ENCODE data around the gene NFAT5.
"Not testable (repeated sequence)": the region's sequence is repeated elsewhere in the genome, so short reads cannot be mapped to it uniquely, and the experiment has no call there.

The NFAT5 gene

DNA sequence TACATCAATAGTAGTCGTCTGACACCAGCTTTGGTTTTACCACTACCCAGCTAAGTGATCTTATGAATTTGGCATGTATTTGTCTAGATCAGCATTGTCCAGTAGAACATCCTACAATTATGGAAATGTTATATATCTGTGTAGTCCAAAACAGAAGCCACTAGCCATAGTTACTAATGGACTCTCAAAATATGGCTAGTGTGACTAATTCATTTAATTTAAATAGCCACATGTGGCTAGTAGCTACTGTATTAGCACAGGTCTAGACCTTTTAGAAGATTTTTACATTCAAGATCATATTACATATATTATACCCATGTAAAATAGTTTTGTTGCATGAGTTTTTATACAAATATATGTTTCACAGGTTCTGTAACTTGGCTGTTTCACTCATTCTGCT, 27.0 kb upstream of the NFAT5 start:
- Mint-ChIP-seq H3K9me3 (no peaks in the 10 kb centered on the region), H3K36me3 (no peaks in the 10 kb centered on the region), H3K4me1 (peaks cover 5% of the 10 kb centered on the region), H3K4me3 (no peak overlapping the region), H3K27me3 (no peaks in the 10 kb centered on the region), H3K27ac (no peak overlapping the region)

DNA sequence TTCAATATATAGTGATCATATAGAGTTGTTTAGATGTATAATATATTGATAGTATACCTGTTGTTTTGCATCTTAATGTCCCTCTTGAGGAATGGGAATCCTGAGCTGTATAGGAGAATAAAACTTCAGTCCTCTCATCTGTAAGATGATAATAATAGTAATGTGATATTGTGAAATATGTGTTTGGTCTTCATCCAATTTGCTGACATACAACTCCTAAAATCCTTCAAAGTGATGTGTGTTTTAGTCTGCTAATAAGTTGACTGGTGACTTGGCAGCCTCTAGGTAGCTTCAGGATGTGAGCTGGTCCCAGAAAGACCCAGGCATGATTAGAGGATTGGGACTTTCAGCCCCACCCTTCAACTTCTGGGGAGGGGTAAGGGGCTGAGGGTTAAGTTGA, 22.8 kb upstream of the NFAT5 start:
- H3K9me3 Mint-ChIP-seq: no peaks in the 10 kb centered on the region
- H3K36me3 Mint-ChIP-seq: no peaks in the 10 kb centered on the region
- no peak overlapping the region for H3K27ac Mint-ChIP-seq
- no peaks in the 10 kb centered on the region for H3K27me3 Mint-ChIP-seq
- H3K4me1 Mint-ChIP-seq: no peaks in the 10 kb centered on the region
- H3K4me3 Mint-ChIP-seq: no peak overlapping the region

DNA sequence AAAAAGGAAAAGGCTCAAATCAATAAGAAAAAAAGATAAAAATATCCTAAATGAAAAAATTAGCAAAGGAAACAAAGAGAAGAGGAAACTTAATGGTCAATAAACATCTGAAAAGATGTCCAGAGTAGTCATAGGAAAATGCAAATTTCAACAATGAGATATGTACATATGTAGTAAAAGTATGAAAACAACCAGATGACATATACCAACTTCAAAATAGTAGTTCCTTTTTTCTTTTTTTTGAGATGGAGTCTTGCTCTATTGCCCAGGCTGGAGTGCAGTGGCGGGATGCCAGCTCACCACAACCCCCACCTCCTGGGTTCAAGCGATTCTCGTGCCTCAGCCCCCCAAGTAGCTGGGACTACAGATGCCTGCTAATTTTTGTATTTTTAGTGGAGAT, 21.7 kb upstream of the NFAT5 start:
- Mint-ChIP-seq H3K4me3 (no peak overlapping the region), H3K36me3 (no peaks in the 10 kb centered on the region), H3K4me1 (no peaks in the 10 kb centered on the region), H3K27ac (no peak overlapping the region), H3K27me3 (no peaks in the 10 kb centered on the region), H3K9me3 (no peaks in the 10 kb centered on the region)

DNA sequence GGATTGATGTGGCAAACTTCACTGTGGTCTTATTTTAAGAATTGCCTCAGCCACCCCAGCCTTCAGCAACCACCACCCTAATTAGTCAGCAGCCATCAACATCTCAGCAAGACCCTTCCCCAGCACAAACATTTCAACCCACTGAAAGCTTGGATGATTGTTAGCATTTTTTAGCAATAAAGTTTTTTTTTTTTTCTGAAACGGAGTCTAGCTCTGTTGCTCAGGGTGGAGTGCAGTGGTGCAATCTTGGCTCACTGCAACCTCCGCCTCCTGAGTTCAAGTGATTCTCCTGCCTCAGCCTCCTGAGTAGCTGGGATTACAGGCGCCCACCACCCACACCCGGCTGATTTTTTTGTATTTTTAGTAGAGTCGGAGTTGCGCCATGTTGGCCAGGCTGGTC, 19.1 kb upstream of the NFAT5 start:
- not testable (repeated sequence) for H3K27ac Mint-ChIP-seq, H3K4me3 Mint-ChIP-seq, H3K9me3 Mint-ChIP-seq, H3K27me3 Mint-ChIP-seq, H3K4me1 Mint-ChIP-seq, H3K36me3 Mint-ChIP-seq

- Mint-ChIP-seq H3K36me3 (peaks cover 2% of the 10 kb centered on the region), H3K27me3 (peaks cover 1% of the 10 kb centered on the region), H3K9me3 (no peaks in the 10 kb centered on the region), H3K27ac (no peak overlapping the region), H3K4me3 (no peak overlapping the region), H3K4me1 (peaks cover 11% of the 10 kb centered on the region)
Observed at GRCh38 chr16:69553332-69553731, 12.4 kb upstream of the NFAT5 start.

GRCh38 chr16:69554495-69554894, 11.3 kb upstream of the NFAT5 start:
- Mint-ChIP-seq H3K27me3 (no peaks in the 10 kb centered on the region), H3K36me3 (peaks cover 2% of the 10 kb centered on the region), H3K9me3 (no peaks in the 10 kb centered on the region), H3K4me1 (peaks cover 11% of the 10 kb centered on the region), H3K27ac (no peak overlapping the region), H3K4me3 (no peak overlapping the region)

GRCh38 chr16:69555437-69555836, 10.3 kb upstream of the NFAT5 start:
- Mint-ChIP-seq H3K36me3 (peaks cover 2% of the 10 kb centered on the region), H3K4me3 (no peak overlapping the region), H3K27me3 (no peaks in the 10 kb centered on the region), H3K27ac (no peak overlapping the region), H3K4me1 (peaks cover 11% of the 10 kb centered on the region), H3K9me3 (no peaks in the 10 kb centered on the region)

GRCh38 chr16:69555867-69556266, 9.9 kb upstream of the NFAT5 start:
- H3K4me3 Mint-ChIP-seq: no peak overlapping the region
- H3K27ac Mint-ChIP-seq: no peak overlapping the region
- H3K9me3 Mint-ChIP-seq: no peaks in the 10 kb centered on the region
- peaks cover 2% of the 10 kb centered on the region for H3K36me3 Mint-ChIP-seq
- H3K27me3 Mint-ChIP-seq: no peaks in the 10 kb centered on the region
- peaks cover 11% of the 10 kb centered on the region for H3K4me1 Mint-ChIP-seq

- H3K4me3 Mint-ChIP-seq: no peak overlapping the region
- peaks cover 2% of the 10 kb centered on the region for H3K36me3 Mint-ChIP-seq
- no peak overlapping the region for H3K27ac Mint-ChIP-seq
- no peaks in the 10 kb centered on the region for H3K9me3 Mint-ChIP-seq
- H3K27me3 Mint-ChIP-seq: no peaks in the 10 kb centered on the region
- peaks cover 34% of the 10 kb centered on the region for H3K4me1 Mint-ChIP-seq
Observed at GRCh38 chr16:69559164-69559563, 6.6 kb upstream of the NFAT5 start.

GRCh38 chr16:69561367-69561766, 4.4 kb upstream of the NFAT5 start:
- not testable (repeated sequence) for H3K36me3 Mint-ChIP-seq, H3K27me3 Mint-ChIP-seq, H3K4me3 Mint-ChIP-seq

DNA sequence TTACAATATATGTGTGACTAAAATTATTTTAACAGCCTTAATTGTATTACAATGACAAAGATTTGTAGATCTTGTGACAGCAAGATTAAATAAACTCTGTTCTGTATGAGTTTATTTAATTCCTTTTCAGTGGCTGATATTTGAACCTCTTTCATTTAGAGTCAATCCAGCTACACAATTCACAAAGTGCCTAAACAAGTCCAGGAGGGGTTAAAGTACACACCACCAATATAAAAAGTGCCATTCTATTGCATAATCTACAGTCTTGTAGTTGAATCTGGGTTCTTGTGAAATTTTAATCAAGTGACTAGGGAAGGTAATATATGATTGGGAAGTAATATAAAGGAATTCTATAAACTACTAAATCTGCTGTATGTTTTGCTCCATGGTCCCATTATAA, 3.9 kb upstream of the NFAT5 start:
- no peaks in the 10 kb centered on the region for H3K9me3 Mint-ChIP-seq

More at GRCh38 chr16:69561367-69561766, 4.4 kb upstream of the NFAT5 start:
- peaks cover 25% of the 10 kb centered on the region for H3K4me1 Mint-ChIP-seq
- H3K27ac Mint-ChIP-seq, H3K9me3 Mint-ChIP-seq: not testable (repeated sequence)

DNA sequence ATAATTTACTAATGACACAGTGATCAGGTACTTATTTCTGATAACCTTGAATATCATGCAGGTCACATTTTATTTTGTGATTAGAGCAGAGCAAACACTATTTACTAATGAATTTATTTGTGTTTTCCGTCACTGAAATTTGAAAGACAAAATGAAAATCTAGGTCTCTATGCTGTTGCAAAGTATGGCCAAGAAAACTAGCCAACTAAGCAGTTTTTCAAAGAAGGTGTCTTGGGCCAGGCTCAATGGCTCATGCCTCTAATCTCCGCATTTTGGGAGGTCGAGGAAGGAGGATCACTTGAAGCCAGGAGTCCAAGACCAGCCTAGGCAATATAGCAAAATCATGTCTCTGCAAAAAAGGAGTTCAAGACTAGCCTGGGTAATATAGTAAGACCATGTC, 3.0 kb upstream of the NFAT5 start:
- Mint-ChIP-seq H3K4me3 (peak overlapping the region; percentile 11), H3K27ac (peak overlapping the region; percentile 17)

More for the DNA sequence above, 3.9 kb upstream of the NFAT5 start:
- H3K4me1 Mint-ChIP-seq: peaks cover 25% of the 10 kb centered on the region
- peak overlapping the region; percentile 5 for H3K4me3 Mint-ChIP-seq
- peak overlapping the region; percentile 38 for H3K27ac Mint-ChIP-seq
- peaks cover 5% of the 10 kb centered on the region for H3K36me3 Mint-ChIP-seq
- no peaks in the 10 kb centered on the region for H3K27me3 Mint-ChIP-seq

GRCh38 chr16:69563605-69564580, 1.9 kb upstream of the NFAT5 start:
- Mint-ChIP-seq H3K4me1 (peaks cover 36% of the 10 kb centered on the region), H3K27ac (peak overlapping the region; percentile 97), H3K36me3 (peaks cover 7% of the 10 kb centered on the region), H3K4me3 (peak overlapping the region; percentile 98), H3K9me3 (no peaks in the 10 kb centered on the region), H3K27me3 (no peaks in the 10 kb centered on the region)

More for the DNA sequence above, 3.0 kb upstream of the NFAT5 start:
- Mint-ChIP-seq H3K36me3 (peaks cover 7% of the 10 kb centered on the region), H3K27me3 (no peaks in the 10 kb centered on the region), H3K9me3 (no peaks in the 10 kb centered on the region), H3K4me1 (peaks cover 31% of the 10 kb centered on the region)

- no peaks in the 10 kb centered on the region for H3K27me3 Mint-ChIP-seq
- peaks cover 48% of the 10 kb centered on the region for H3K4me1 Mint-ChIP-seq
- H3K27ac Mint-ChIP-seq: peak overlapping the region; percentile 97
- H3K36me3 Mint-ChIP-seq: peaks cover 7% of the 10 kb centered on the region
- H3K4me3 Mint-ChIP-seq: peak overlapping the region; percentile 98
- no peaks in the 10 kb centered on the region for H3K9me3 Mint-ChIP-seq
Observed at GRCh38 chr16:69564845-69565670, 708 bp upstream of the NFAT5 start.

DNA sequence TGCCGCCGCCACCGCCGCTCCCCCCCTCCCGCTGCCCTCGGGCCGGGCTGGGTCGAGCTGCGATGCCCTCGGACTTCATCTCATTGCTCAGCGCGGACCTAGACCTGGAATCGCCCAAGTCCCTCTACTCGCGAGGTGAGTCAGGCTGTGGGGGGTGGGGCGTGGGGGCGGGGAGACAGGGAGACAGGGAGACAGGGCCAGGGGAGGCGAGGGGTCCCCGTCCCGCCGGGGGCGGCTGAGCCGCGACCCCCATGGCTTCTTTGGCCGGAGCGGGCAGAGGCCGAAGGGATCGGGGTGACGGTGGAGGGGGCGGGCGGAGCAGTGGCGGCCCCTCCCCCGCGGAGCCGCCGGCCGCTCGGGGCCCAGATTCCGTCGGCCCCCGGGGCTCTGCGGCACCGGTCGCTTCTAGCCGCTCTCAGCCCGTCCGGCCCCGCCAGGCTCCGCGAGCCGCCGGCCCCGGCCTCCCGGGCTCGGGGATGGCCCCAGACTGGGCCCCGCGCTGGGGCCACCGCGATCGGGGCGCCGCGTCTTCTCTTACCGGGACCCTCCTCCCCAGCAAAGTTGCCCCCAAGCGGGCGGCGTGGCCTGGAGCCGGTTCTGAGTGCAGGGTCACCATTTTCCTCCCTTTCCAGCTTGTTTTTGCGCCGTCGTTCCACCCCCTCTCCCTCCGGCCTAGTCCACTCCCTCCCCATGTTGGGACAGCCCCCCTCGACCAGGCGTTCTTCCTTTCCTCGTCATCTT, 644 bp downstream of the NFAT5 start:
- no peaks in the 10 kb centered on the region for H3K27me3 Mint-ChIP-seq
- H3K27ac Mint-ChIP-seq: peak overlapping the region; percentile 98
- peaks cover 58% of the 10 kb centered on the region for H3K4me1 Mint-ChIP-seq
- H3K9me3 Mint-ChIP-seq: no peaks in the 10 kb centered on the region
- H3K4me3 Mint-ChIP-seq: peak overlapping the region; percentile 98
- peaks cover 7% of the 10 kb centered on the region for H3K36me3 Mint-ChIP-seq

Measured in activated naive CD4-positive, alpha-beta T cell treated with anti-CD3 and anti-CD28 coated beads, Interleukin-2, amount 50 U/mL, for 24 hours (primary cell).